GM10248 (cell line): Measurements from ENCODE around the gene OR7G3.

Experiments used
- CTCF ChIA-PET: fragments of 300-600 bp; sonication (Branson Sonifier 250); formaldehyde crosslinking; extraction: SDS; loops from one replicate; lab custom pipeline; 2021; ENCODE audit warnings: antibody characterized with exemption; lab: Yijun Ruan, JAX
- POLR2A ChIA-PET: fragments of 350-650 bp; sonication (Branson Sonifier 250); formaldehyde crosslinking; extraction: SDS; loops from one replicate; lab custom pipeline; 2020; ENCODE audit warnings: antibody characterized with exemption; lab: Yijun Ruan, JAX
- DNase-seq: peaks from one replicate; pipeline ENCODE4 v3.0.0; 2012; ENCODE audit errors: extremely low spot score
- TF ChIP-seq, protein P1 (sequence below): IDR thresholded peaks from 2 replicates; pipeline ENCODE4 v1.5.1; 2012; ENCODE audit warnings: mild to moderate bottlenecking, low read depth; ENCODE audit errors: extremely low read depth, missing control alignments, control extremely low read depth

OR7G3 gene

DNA sequence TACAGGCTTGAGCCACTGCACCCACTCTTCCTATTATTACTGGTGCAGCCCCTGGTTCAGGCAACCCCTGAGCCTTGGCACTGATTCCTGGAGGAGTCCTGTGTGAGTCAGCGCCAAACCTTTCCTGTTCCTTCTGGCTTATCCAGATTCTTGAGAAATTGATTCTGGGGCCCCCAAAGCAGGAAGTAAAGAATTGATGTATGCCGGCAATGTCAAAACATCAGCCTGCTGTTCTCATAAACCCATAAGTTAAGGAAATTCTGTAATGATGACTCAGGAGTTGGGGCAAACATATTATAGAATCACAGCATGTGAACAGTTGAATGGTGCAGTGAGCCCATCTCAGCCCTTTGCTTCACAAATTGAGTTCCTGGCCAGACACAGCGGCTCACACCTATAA is 1.4 kb upstream of the OR7G3 start:
- TF ChIP-seq, protein P1, sequence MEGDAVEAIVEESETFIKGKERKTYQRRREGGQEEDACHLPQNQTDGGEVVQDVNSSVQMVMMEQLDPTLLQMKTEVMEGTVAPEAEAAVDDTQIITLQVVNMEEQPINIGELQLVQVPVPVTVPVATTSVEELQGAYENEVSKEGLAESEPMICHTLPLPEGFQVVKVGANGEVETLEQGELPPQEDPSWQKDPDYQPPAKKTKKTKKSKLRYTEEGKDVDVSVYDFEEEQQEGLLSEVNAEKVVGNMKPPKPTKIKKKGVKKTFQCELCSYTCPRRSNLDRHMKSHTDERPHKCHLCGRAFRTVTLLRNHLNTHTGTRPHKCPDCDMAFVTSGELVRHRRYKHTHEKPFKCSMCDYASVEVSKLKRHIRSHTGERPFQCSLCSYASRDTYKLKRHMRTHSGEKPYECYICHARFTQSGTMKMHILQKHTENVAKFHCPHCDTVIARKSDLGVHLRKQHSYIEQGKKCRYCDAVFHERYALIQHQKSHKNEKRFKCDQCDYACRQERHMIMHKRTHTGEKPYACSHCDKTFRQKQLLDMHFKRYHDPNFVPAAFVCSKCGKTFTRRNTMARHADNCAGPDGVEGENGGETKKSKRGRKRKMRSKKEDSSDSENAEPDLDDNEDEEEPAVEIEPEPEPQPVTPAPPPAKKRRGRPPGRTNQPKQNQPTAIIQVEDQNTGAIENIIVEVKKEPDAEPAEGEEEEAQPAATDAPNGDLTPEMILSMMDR, result no peak
- POLR2A ChIA-PET, result no interaction called here
- no peak for DNase-seq
- CTCF ChIA-PET, result no interaction called here

- POLR2A ChIA-PET, result no interaction called here
- CTCF ChIA-PET, result no interaction called here
- TF ChIP-seq, protein P1, result no peak
Measured at GRCh38 chr19:9116547-9116946, 10.2 kb downstream of the OR7G3 start.

GRCh38 chr19:9115307-9115813 is 11.4 kb downstream of the OR7G3 start, which contains the start of gene OR7G1:
OR7G1 (minus strand) TSS chr19:9115763; CDS start chr19:9115763, 0 bp downstream.
- CTCF ChIA-PET, result no interaction called here
- TF ChIP-seq, protein P1, result no peak
- POLR2A ChIA-PET, result no interaction called here
- DNase-seq, result no peak

More at GRCh38 chr19:9116547-9116946, 10.2 kb downstream of the OR7G3 start:
- no peak for DNase-seq

DNA sequence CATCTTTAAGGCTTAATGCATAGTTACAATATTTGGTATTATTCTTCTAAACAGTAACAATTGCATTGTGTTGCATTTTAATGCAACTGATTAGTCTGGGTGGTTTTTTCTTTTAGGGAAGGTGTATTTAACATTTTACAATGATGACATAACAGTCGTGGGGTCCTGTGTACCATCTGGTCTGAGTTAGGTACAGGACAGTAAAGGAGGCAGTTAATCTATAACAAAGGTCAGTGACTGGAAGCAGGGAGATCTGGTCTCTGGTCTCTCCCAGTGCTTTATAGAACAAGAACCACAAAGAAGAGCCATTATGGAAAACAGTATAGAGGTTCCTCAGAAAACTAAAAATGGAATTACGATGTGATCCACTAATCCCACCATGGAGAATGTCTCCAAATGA is 16.8 kb downstream of the OR7G3 start:
- CTCF ChIA-PET, result no interaction called here
- DNase-seq, result no peak
- TF ChIP-seq, protein P1, result no peak
- POLR2A ChIA-PET, result no interaction called here

DNA sequence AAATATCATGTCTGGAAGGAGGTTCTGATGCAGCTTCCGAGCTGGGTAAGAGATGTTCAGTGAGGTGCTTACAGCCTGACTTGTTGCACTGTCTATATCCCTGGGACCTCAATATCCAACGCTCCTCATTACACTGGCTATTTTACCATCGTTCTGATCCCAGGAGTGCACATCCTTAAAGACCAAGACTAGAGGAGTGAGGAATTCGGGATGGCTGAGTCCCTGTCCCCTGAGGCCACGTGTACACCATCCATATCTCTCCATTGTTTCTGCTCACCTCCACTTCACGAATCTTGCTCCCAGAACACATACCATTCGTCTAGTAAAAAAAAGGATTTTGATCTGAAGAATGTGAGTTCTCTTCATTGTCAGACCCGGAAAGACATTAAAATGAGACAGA is 19.4 kb downstream of the OR7G3 start, which contains the start of gene OR7G2:
Gene OR7G2, minus strand, starts transcription at position 101 of the 400 bp plus-strand sequence. CDS start 4,232 bp downstream, outside the sequence.
- ChIA-PET POLR2A (no interaction called here), CTCF (no interaction called here)
- TF ChIP-seq, protein P1, result no peak
- DNase-seq, result no peak

DNA sequence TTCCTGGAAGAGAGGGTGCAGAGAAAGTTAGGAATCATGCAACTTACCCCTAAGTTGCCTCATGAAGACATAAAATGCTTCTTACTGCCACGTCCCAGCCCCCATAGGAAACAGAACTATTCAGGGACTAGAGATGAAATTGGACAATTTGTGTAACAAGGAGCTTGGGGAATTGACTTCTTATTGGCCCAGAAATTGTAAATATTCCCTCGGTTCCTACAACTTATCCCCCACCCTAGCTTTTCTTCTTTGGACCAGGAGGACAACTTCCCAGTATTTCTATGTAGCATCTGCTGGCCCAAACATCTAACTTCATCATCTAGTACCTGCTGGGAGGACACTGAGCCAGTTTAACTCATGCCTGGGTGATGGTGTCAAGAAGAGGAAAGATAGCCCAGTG is 40.0 kb downstream of the OR7G3 start, which contains the start of gene OR1M1:
Gene OR1M1, plus strand, starts transcription at position 301 of the 400 bp plus-strand sequence. CDS start 6,184 bp downstream, outside the sequence.
- TF ChIP-seq, protein P1, result no peak
- no peak for DNase-seq
- POLR2A ChIA-PET, result no interaction called here
- CTCF ChIA-PET, result no interaction called here
